Stimulated activated CD8-positive, alpha-beta memory T cell treated with anti-CD3 and anti-CD28 coated beads, Interleukin-7, amount 100 ng/mL, for 48 hours (primary cell): ENCODE results near the gene CORO2B.

Source experiments
- DNase-seq, 2 donors: peaks; one replicate each; pipeline ENCODE4 v3.0.0-alpha.2; 2020; ENCODE audit warnings: low read depth in 1 of 2; ENCODE audit errors: extremely low read depth in 1 of 2

Gene CORO2B

DNA sequence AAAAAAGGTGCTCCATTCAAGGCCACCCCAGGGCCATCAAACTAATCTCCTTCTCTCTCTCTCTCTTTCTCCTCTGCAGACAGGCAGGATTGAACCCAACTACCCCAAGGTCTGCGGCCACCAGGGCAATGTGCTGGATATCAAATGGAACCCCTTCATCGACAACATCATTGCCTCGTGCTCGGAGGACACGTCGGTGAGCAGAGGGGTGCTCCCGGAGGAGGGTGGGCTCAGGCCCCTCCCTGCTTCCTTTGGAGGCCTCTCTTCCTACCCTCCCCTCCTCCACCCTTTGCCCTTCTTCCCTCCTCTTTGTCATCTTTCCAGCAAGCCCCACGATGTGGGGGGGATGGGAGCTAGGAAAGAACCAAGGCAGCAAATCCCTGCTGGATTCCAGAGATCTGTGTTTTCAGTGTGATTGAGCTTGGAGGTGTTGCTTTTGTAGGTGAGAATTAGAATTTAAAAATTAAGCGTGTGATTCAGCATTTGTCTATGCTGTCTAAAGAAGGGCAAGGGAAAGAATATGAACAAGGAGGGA is 116.3 kb downstream of the CORO2B start:
- DNase-seq: no peak

- no peak for DNase-seq
These were observed 117.9 kb downstream of the CORO2B start for GRCh38 chr15:68696414-68697363.

DNA sequence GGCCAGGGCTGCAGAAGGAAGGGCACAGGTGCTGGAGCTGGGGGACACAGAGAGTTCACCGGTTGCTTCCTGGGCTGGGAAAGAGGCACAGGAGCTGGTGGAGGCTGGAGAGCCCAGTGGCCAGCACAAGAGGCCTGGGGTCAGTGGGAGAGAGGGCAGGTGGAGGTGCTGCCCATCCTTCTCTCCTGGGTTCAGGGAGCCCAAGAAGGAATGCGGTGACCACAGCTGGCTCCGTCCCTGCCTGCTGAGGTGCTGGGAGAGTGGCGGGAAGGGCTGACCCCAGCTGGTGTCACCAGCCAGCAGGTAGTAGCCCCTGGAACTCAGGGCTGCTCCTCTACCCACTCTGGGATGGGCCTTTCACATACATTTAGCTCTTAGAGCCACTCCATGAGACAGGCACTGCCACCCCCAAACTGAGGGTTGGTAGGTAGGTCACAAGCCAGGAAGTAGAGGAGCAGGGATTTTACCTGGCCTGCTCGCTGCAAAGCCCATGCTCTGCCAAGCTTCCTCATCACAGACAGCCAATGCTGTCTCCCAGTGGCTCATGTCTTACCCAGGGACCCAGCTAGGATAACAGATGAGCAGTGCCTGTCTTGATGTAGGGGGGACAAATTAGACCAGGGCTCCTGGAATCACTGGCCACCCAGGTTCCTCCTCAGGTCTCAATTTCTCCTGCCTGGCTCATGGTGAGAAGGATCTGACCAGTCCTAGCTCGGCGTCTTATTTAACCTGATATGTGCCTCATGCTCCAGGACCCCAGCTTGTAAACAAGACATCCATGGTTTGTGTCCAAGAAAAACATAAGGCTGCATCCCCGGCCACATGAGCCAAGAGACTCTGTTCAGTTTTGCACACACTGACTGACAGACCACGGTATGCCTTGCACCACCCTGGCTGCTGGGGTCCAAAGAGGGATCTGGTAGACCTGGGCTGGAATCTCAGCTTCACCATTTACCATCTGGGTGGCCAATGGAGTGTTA is 119.2 kb downstream of the CORO2B start:
- DNase-seq: no peak

DNA sequence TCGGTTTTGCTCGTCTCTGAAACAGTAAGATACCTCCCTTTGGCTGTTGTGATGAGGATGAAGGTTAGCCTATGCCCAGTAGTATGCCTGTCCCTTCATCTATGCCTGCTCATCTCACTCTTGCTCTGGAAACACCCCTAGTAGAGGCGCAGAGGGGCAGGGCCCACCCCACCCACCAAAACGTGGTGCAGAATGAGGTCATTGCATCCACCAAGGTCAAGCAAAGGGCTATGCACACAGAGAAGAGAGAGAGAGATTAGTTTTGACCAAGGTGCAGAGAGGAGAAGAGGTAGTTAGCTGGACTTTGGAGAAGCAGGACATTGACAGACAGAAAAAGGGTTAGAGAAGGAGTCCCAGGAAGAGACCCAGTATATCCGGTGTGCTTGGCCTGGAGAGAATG is 119.9 kb downstream of the CORO2B start:
- no peak for DNase-seq

DNA sequence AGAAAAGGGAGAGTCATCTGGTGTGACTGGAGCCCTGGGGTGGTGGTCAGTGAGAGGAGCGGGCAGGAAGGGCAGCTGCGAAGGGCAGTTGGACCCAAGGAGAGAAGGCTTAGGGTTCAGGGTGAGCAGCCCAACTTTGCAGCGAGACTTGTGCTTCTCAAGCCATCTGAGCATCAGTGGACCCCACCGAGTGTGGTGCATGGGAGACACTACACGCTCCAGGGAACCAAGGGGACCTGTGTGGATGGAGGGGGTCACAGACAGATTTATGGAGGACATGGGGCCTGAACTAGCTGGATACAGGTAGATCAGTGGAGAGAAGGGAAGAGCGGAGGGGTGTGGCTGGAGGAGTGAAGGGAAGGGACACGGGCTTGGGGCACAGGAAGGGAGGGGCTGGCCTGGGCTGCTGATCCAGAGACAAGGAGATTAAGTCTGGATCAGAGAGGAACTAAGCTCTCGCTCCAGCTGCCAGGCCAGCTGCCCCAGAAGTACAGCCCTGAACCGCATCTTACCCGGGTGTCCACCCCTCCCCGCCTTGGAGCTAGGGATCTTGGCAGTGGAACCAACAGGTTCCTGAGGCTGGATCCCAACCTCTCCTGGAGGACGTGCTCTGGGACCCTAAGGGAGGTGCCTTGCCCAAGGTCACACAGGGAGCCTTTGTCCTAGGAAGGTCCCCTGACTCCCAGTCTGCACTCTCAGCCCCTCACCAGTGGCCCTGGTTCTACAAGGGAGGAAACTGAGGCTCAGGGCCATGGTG is 120.5 kb downstream of the CORO2B start:
- DNase-seq: no peak

DNA sequence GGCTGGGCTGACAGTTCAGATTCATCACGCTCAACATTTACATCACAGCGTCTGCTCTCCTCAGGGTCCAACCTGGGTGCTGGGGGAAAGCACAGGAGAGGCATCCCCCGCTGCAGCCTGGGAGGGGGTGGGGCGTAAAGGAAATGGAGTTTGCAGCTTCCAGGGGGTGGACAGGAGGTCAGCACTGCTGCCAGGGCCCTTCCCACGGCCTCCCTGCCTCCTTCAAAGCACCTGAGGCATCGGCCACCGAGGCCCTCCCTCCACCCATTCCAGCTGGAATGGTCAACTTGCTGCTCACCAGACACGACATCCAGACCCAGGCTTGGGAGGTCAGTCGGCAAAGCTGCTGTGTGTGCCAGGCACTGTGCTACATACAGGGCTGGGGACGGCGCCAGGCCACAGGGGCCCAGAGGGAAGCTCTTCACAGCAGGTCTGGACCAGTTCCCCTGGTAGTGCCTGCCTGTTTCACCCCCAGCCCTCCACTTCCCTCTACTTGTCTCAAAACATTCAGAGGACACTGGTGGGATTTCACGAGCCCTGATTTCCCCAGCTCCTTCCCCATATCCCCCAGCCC is 121.2 kb downstream of the CORO2B start:
- no peak for DNase-seq

- DNase-seq: no peak
These were observed 121.8 kb downstream of the CORO2B start for GRCh38 chr15:68700455-68701123.

DNA sequence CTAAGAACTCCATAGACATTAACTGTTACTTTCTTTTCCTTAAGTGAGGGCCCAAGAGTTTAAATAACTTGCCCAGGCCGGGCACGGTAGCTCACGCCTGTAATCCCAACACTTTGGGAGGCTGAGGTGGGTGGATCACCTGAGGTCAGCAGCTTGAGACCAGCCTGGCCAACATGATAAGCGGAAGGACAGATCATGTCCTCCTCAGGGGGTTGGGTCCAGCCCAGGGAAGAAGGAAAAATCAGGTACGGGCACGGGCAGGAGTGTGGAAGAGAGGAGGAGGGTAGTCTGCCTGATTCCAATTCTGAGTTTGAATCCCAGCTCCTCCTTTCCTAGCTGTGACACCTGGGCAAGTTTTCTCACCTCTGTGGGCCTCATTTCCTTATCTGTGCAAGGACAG is 123.1 kb downstream of the CORO2B start:
- no peak for DNase-seq

DNA sequence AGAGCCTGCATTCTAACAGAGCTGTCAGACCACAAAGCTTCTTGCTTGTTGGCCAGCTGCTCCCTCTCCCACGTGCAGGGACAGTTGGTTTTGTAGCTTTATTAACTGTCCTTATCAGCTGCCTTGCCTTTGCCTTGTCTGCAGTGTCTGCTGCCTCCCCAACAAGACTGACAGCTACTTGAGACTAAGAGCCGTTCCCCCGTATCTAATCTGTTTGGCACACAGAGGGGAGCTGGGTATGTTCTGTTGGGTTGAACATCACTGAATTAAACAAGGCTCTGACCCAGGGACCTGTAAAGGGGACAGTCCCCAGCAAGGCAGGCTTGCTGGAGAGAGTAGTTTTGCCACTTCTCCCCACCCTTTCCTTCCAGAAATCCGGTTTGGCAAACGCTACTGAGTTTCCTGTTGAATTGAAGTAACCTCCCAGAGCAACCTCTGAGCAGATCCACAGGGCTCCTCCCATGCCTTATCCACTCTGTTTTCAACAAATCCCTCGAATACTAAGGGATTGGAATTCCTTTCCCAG is 125.8 kb downstream of the CORO2B start:
- no peak for DNase-seq

- DNase-seq: no peak
These were observed 127.5 kb downstream of the CORO2B start for GRCh38 chr15:68706256-68706655.

GRCh38 chr15:68706931-68707330 is 128.1 kb downstream of the CORO2B start:
- no peak for DNase-seq

GRCh38 chr15:68707386-68707785 is 128.6 kb downstream of the CORO2B start:
- DNase-seq: no peak

DNA sequence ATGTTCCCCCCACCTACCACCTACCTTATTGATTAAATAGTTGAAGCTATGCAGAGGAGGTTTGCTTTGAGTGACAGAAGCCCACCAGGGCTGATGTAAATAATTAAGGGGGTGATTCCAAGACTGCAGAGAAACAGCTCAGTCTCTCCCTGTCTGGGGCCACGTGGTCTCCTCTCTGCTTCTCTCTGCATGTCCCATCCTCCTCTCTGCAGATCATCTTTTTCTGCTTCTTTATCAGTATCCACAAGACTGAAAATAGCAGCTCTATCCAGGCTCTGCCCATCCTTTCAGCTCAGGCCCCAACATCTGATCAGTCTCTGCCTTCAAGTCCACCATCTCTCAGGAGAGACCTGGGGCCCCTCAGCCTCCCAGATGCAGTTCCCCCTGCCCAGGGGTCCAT is 131.1 kb downstream of the CORO2B start:
- no peak for DNase-seq

DNA sequence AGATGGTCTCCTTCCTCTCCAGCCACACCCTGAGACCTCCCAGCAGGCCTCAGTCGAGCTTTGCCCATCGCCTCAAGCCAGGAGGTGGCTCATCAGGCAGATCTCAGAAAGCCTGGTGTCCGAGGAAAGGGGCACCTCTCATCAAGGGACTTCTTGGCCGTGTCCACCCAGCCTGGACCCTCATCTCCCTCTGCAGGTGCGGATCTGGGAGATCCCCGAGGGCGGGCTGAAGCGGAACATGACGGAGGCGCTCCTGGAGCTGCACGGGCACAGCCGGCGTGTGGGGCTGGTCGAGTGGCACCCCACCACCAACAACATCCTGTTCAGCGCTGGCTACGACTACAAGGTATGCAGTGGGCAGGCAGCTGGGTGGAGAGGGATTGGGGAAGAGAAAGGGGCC is 131.7 kb downstream of the CORO2B start:
- no peak for DNase-seq

DNA sequence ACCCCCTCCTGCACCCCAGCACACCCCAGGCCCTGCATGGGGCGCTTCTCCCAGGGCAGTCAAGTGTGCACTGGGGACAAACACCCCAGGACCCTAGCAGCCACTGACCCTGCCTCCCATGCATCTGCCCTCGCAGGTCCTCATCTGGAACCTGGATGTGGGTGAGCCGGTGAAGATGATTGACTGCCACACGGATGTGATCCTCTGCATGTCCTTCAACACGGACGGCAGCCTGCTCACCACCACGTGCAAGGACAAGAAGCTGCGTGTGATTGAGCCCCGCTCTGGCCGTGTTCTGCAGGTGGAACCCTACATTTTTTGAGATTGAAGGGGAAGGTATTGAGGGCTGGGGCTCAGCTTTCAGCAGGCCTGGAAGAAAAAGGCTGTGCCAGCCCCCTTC is 132.6 kb downstream of the CORO2B start:
- DNase-seq: no peak

DNA sequence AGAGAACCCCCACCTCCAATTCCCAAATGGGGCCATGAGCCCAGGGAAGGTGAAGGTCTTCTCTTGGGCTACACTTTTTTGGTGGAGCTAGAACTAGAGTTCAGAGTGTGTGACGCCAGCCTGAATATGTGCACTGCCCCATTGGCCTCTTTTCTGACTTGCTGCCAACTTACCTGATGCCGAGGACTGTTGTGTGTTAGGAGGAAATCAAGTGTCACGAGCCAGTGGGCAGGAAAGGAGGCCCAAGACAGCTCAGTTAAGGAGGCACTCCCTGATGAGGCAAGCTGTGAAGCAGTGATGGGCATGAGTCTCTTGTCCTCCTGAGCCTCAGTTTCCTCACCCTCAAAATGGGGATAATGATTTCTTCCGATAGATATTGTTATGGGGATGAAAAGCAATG is 134.1 kb downstream of the CORO2B start:
- DNase-seq: no peak

DNA sequence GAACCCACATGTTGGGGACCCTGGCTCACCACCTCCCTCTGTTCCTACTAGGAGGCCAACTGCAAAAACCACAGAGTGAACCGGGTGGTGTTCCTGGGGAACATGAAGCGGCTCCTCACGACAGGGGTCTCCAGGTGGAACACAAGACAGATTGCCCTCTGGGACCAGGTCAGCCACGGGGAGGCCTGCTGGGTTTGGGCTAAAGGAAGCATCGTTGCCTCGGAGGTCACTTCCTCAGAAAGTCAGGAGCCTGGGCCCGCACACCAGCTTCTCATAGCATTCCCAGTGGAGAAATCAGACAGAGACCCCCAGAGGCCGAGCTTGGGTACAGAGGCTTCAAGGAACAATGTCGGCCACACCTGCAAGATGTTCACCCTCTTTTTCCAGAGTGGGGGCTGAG is 135.1 kb downstream of the CORO2B start:
- no peak for DNase-seq

- DNase-seq: no peak
These were observed 136.3 kb downstream of the CORO2B start for GRCh38 chr15:68715111-68715510.

- no peak for DNase-seq
These were observed 139.2 kb downstream of the CORO2B start for GRCh38 chr15:68717951-68718350.
